ENCODE results near the gene NWD2. TPM values are rescaled to one million over a fixed set of nuclear protein-coding genes. Genes with fewer than 3 reads are reported as not detected.
"Not testable (repeated sequence)": the region's sequence is repeated elsewhere in the genome, so short reads cannot be mapped to it uniquely, and the experiment has no call there.

Gene NWD2
- total RNA-seq, 1 donor from 2014 or later: 0.49 TPM

GRCh38 chr4:37487668-37488067, 243.1 kb downstream of the NWD2 start:
- TF ChIP-seq POLR2AphosphoS5 (IDR thresholded peaks at IDR 0.05; ENCODE audit: insufficient read depth in 1 of 2, low read depth in 1 of 2): no peak
- no peak for TF ChIP-seq CTCF (IDR thresholded peaks at IDR 0.05)
- no peak for TF ChIP-seq POLR2A (IDR thresholded peaks at IDR 0.05)
- Histone ChIP-seq H3K4me1 (peaks cover under 1% of the 10 kb centered on the region), H3K36me3 (no peaks in the 10 kb centered on the region), H3K9me3 (no peaks in the 10 kb centered on the region), H3K27ac (no peak overlapping the region), H3K4me3 (no peak overlapping the region), H3K27me3 (no peaks in the 10 kb centered on the region)
- intact Hi-C loops (cut with DNase I): no loop called here
- no peak for DNase-seq (ENCODE audit: extremely low spot score in 2 of 2)

- no peak for DNase-seq (ENCODE audit: extremely low spot score in 2 of 2)
- TF ChIP-seq POLR2AphosphoS5 (IDR thresholded peaks at IDR 0.05; ENCODE audit: insufficient read depth in 1 of 2, low read depth in 1 of 2) (no peak), POLR2A (IDR thresholded peaks at IDR 0.05) (no peak)
- H3K27me3 ChIP-seq: no peaks in the 10 kb centered on the region
- H3K36me3 ChIP-seq: no peaks in the 10 kb centered on the region
- H3K4me3 ChIP-seq: no peak overlapping the region
- no peaks in the 10 kb centered on the region for H3K9me3 ChIP-seq
- intact Hi-C loops (cut with DNase I): no loop called here
- no peaks in the 10 kb centered on the region for H3K4me1 ChIP-seq
- no peak overlapping the region for H3K27ac ChIP-seq
Observed at GRCh38 chr4:37489697-37490096, 245.2 kb downstream of the NWD2 start.

- Histone ChIP-seq H3K9me3 (no peaks in the 10 kb centered on the region), H3K27ac (no peak overlapping the region), H3K27me3 (no peaks in the 10 kb centered on the region), H3K4me3 (no peak overlapping the region), H3K36me3 (no peaks in the 10 kb centered on the region), H3K4me1 (no peaks in the 10 kb centered on the region)
- no peak for DNase-seq (ENCODE audit: extremely low spot score in 2 of 2)
- intact Hi-C loops (cut with DNase I): no loop called here
- TF ChIP-seq CTCF (IDR thresholded peaks at IDR 0.05) (no peak), POLR2A (IDR thresholded peaks at IDR 0.05) (no peak), POLR2AphosphoS5 (IDR thresholded peaks at IDR 0.05; ENCODE audit: insufficient read depth in 1 of 2, low read depth in 1 of 2) (no peak)
Observed at GRCh38 chr4:37490391-37491347, 246.1 kb downstream of the NWD2 start.

GRCh38 chr4:37495353-37495752, 250.8 kb downstream of the NWD2 start:
- H3K9me3 ChIP-seq; intact Hi-C loops (cut with DNase I); H3K27me3 ChIP-seq; H3K36me3 ChIP-seq; H3K4me1 ChIP-seq; H3K4me3 ChIP-seq; H3K27ac ChIP-seq; DNase-seq (ENCODE audit: extremely low spot score in 2 of 2): not testable (repeated sequence)

Small RNAs within 50 kb of the gene (microRNA-seq; reads per million reads assigned to microRNA genes)
- not detected for gene MIR4801 (ENCODE audit: borderline number of aligned reads, borderline replicate concordance)

Small RNAs within 50 kb of the gene (small RNA-seq; reads per million reads assigned to genes)
- not detected for gene MIR4801

All from vagina (tissue), 2 donors.